Uterus (tissue), 2 donors: ENCODE measurements around the gene ABTB1.

ENCODE experiments used
- CTCF ChIP-seq, 4 experiments: fragments of 200-600 bp in 2 of 4; fragments of 450-650 bp in 2 of 4; sonication (generic) in 2 of 4; IDR thresholded peaks; one replicate each; pipeline ENCODE4 v1.5.1; 2016 to 2019; ENCODE audit warnings: antibody characterized with exemption in 4 of 4, mild to moderate bottlenecking in 2 of 4, moderate library complexity in 1 of 4
- POLR2A ChIP-seq, 2 donors: fragments of 450-650 bp; IDR thresholded peaks; one replicate each; pipeline ENCODE4 v1.6.1; 2016; ENCODE audit warnings: antibody characterized with exemption in 2 of 2, mild to moderate bottlenecking in 1 of 2, moderate library complexity in 1 of 2

- TF ChIP-seq CTCF (IDR thresholded peaks at IDR 0.05): no peak
- TF ChIP-seq POLR2A (IDR thresholded peaks at IDR 0.05): no peak
These were observed 46.9 kb upstream of the ABTB1 start for GRCh38 chr3:127625821-127626220.
